GM18909 (cell line): ENCODE data around the gene FOXL3.
"Not testable (repeated sequence)": the region's sequence is repeated elsewhere in the genome, so short reads cannot be mapped to it uniquely, and the experiment has no call there.

Experiments used
- ATAC-seq: cut with Tn5 transposase; IDR thresholded peaks from one replicate; pipeline ENCODE4 v1.9.1; 2021; ENCODE audit warnings: mild to moderate bottlenecking; ENCODE audit not compliant: unreplicated experiment, poor library complexity

FOXL3 gene

DNA sequence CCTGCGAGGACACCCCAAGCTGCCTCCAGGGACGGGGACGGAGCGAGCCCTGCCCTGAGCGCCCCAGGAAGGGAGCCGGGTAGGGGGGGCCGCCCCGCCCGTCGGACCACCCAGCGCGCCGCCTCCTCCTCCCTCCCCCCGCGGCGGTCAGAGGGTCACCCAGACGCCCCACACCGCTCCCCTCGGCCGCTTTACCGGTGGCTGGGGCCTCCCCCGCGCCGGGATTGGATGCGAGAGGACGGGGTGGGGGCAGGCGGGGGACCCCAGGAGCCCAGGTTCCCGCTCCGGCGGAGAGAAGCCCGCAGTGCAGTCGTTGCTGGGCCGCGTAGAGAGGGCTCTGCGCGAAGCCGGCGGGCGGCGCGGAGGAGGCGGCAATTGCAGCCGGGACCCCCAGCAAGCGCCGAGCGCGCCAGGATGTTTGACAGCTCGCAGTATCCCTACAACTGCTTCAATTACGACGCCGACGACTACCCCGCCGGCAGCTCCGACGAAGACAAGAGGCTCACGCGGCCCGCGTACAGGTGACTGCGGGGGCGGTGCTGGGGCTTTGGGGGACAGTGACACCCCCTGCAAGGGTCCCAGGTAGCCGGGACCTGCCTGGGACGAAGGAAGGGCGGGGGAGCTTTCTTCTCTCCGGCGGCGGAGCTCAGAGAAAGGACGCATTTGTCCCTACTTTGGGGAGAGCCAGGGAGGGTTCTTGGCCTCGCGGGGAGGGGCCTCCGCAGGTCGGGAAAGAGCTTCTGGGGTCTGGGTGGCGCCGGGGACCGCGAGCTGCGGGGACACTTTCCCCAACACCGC, at the start of gene FOXL3:
Gene FOXL3, plus strand, starts transcription at position 415 of the 798 bp plus-strand sequence. Its CDS starts 0 bp downstream, at position 415.
- ATAC-seq: no peak

DNA sequence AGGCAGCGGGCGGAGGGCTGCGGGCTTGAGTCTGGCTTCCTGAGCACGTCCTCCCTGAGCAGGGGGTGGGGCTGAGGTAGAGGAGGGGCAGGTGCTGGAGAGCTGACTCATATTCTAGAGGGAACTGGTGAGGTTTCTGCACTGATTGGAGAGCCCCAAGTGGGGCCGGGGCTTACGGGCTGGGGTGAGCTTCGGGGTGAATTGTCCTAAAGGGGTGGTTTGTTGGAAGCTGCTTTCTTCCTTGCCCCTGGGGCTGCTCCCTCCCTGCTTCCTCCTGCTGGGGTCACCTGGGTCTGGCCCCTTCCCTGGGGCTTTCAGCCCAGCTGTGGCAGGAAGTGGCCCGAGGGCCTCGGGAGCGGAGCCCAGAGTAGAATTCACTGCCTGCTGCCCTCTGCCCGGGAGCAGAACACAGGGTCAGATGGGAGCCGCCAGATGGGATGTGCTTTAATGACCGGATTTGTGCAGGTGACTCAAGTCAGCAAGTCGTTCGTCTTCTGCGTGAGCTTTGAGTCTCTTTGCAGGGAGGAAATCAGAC, 49.0 kb upstream of the FOXL3 start:
- ATAC-seq: no peak

DNA sequence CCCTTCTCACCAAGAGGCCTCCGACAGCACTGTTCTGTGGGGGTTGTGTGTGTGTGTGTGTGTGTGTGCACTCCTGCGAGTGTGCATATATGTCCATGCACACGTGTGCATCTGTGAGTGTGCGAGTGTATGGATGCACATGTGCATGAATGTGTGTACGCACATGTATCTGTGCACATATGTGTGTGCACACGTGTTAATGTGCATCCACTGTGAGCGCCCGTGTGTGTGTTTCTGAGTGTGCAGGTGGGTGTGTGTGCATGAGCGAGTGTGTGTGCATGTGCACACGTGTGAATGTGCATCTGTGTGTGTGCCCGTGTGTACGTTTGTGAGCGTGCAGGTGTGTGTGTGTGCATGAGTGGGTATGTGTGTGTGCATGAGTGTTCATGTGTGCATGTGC, 48.5 kb upstream of the FOXL3 start:
- ATAC-seq: no peak

DNA sequence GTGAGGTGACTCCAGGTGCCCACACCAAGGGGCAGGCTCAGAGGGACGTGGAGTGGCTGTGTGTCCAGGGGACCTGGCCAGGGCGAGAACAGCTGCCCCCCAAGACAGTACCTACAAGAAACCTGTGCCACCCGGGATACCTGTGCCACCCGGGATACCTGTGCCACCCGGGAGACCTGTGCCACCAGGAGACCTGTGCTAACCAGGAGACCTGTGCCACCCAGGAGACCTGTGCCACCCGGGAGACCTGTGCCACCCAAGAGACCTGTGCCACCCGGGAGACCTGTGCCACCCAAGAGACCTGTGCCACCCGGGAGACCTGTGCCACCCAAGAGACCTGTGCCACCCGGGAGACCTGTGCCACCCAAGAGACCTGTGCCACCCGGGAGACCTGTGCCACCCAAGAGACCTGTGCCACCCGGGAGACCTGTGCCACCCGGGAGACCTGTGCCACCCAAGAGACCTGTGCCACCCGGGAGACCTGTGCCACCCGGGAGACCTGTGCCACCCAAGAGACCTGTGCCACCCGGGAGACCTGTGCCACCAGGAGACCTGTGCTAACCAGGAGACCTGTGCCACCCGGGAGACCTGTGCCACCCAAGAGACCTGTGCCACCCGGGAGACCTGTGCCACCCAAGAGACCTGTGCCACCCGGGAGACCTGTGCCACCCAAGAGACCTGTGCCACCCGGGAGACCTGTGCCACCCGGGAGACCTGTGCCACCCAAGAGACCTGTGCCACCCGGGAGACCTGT, 47.0 kb upstream of the FOXL3 start:
- ATAC-seq: not testable (repeated sequence)

DNA sequence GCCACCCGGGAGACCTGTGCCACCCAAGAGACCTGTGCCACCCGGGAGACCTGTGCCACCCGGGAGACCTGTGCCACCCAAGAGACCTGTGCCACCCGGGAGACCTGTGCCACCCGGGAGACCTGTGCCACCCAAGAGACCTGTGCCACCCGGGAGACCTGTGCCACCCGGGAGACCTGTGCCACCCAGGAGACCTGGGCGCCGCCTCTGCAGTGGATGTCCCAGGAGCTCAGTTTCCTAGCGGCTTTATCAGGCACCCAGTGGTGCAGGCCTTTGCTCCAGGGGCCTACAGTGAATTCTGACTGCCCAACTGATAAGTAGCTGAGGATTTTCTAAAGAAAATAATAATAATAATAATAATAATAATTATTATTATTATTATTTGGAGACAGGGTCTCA, 46.4 kb upstream of the FOXL3 start:
- not testable (repeated sequence) for ATAC-seq

DNA sequence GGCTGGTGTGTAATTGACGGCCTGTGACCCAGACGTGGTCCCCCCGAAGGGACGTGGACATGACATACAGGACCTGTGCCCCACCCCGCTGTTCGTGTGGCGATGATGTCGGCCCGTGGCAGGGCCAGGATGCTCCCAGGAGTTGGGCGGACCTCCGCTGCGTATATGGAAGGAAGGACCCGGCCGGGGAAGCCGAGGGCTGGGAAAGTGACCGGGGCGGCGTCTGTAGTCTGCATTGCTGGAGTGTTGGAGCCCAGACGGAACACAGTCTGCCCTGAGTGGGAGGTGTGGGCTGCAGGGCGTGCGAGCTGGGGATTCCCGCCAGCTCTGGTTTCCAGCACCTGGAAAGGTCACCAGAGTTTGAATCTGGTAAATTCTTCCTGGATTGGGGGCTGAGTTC, 45.0 kb upstream of the FOXL3 start:
- ATAC-seq: no peak

DNA sequence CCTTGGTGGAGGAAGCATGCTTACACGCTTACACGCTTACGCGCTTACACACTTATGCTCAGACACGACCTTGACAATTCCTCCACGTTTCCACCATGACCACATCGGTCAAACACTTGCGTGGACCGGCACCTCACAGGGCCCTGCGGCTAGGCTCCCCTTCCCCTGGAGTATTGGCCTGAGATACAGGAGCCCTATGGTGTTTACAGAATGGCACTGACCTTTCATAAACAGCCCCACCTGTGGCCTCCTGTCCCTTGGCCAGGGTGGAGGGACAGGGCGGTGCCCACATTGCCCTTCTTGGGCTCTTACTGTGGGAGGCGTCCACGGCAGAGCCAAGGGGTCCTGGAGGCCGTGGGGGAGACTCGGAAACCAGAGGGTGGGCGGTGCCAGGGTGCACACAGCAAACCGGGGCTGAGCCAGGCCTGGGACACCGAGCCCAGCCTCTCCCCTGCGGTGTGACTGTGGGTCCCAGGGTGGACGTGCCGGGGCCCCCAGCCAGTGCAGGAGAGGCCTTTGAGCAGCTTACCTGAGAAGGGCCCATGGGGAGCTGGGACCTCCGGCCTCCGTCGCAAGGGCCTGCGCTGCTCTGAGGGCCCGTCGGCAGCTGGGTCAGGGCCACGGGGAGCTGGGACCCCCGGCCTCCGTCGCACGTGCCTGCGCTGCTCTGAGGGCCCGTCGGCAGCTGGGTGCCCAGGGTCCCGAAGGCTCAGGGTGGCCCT, 44.2 kb upstream of the FOXL3 start:
- ATAC-seq: no peak

DNA sequence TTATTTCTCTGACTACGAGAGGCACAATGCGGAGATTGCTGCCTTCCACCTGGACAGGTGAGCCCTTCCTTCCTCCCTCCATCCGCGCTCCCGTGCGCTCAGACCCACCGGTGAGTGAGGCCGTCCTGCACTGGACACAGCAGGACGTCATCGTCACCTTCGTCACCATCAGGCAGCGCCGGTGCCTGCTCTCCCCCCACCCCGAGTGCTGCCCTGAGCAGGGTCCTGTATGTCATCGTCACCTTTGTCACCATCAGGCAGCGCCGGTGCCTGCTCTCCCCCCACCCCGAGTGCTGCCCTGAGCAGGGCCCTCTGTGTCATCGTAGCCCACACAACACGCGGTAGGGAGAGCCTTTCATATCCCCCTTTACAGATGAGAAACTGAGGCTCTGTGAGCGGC, 43.5 kb upstream of the FOXL3 start:
- no peak for ATAC-seq

DNA sequence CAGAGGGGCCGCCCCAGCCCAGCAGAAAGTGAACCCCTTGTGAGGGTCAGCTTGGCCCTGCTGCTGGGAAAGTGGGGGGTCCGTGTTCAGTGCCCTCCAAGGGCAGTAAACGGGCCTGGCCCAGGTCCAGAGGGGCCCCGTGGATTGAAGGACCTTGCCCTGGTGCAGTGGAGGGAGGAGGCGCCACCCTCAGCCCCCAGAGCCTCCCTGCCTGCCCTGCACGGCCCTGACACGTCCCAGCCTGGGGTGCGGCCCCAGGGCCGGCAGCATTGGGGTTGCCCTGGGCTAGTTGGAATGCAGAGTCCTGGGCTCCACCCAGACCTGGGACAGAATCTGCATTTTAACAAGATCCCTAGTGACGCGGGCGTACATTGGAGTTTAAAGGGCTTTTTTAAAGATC, 42.8 kb upstream of the FOXL3 start:
- no peak for ATAC-seq

DNA sequence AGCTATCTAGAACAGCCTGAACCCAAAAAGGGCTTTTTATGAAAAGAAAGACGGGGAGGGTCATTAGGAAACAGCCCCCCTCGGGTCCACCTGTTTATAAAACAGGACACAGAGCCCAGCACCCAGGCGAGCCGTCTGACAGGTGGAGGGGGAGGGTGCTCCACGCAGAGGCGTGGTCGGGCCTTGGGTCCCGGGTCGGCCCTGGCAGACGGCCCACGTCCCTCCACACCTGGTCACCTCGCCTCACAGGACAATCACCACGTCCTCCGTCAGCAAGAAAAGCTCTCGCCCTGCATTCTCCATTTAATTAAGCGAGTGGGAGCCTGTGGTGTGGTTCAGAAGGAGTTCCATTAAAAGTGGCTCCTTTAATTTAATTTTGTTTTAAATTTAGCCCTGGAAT, 42.3 kb upstream of the FOXL3 start:
- ATAC-seq: no peak

DNA sequence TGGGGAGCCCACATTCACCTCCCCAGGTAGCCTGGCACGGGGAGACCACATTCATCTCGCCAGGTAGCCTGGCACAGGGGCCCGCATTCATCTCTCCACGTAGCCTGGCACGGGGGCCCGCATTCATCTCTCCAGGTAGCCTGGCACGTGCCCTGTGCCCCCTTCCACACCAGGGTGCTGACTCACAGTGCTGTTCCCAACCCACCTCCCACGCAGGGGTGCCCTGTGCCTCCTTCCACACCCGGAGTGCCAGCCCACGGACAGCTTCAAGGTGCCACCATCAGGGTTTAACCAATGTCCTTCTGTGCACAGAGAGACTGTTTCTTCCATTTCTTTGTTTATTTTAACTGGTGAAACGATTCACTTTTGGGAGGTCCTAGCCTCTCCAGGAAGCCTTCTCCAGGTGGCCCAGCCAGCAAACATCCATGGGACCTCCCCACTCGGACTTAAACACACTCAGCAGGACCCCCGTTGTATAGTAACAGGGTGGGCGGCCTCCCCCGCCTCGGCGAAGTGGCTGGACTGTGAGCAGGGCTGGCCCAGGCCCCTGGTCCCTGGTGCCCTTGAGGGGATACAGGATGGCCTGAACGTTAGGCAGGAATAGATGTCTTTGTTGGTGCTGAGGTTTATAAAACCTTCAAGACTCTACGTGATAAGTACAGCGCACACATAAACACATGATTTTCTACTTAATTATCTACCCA, 41.1 kb upstream of the FOXL3 start:
- ATAC-seq: no peak

DNA sequence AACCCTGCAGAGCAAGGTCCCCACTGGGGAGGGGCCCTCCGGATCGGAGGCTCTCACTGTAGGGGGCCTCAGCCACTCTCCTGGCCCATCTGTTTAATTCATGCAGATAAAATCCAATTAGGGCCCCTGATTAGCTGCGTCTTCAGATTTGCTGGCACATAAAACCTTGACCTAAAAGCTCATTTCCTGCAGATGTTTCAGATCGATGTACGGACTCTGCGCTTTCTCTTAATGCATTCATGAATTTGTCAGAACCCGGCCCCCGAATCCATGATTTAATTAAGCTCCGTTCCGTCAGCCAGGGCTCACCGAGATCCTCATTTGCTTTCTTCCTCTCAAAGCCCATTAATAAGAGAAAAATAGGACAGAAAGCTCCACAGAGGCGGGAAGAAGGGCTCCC, 40.0 kb upstream of the FOXL3 start:
- ATAC-seq: no peak

DNA sequence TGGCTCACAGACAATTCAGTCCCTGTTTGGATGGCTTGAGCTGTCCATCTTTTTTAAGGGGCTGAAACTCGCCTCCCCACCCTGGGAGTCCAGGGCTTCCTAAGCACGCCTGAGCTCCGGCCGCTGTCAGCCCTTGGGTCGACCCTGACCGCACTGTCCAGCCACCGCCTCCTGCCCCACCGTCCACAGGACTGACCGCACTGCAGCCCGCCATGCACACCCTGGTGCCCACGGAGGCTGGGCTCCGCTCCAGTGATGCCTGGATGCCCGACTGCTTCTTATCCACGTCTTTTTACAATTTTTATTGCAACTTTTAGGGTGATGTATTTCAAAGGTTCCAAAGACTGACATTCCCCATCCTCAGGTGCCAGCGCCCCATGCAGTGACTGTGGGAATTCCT, 39.4 kb upstream of the FOXL3 start:
- ATAC-seq: no peak

DNA sequence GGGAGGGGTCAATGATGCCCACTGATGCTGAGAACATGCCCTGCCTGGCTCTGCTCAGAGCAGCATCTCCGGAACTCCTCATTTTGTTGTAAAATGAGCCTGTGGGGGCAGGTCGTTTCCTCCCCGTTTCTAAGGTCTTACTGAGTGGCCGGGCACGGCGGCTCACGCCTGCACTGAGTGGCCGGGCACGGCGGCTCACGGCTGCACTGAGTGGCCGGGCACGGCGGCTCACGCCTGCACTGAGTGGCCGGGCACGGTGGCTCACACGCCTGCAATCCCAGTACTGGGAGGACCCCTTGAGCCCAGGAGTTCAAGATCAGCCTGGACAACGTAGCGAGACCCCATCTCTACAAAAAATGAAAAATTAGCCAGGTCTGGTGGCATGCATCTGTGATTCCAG, 39.0 kb upstream of the FOXL3 start:
- ATAC-seq: no peak

DNA sequence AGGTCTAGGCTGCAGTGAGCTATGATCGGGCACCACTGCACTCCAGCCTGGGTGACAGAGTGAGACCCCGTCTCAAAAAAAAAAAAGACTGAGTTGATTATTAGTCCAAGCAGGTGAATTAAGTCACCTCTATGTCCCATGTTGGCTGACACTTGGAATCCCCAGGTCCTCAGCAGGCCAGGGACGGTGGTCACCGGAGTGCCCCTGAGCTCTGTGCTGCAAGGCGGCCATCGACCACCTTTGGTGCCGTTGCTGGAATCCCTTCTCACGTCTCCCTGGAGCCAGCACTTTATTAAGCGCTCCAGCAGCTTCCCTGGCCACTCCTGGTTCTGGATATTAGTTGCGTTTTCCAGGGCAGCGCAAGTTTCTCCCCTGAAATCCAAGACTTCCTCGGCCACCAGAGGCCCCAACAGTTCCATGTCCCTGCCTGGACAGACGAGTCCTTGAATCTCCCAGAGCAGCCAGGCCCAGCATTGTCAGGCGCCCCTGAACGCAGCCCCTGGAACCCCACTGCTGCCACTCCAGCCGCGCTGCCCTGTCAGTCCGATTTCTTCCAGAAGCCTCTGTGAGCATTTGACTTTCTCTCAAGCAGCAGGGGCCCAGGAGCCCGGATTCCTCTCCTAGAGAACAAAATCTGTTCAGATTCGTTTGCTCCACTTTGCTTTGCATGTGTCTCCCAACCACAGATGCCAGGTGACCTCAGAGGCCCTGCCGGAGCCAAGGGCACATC, 38.4 kb upstream of the FOXL3 start:
- no peak for ATAC-seq

DNA sequence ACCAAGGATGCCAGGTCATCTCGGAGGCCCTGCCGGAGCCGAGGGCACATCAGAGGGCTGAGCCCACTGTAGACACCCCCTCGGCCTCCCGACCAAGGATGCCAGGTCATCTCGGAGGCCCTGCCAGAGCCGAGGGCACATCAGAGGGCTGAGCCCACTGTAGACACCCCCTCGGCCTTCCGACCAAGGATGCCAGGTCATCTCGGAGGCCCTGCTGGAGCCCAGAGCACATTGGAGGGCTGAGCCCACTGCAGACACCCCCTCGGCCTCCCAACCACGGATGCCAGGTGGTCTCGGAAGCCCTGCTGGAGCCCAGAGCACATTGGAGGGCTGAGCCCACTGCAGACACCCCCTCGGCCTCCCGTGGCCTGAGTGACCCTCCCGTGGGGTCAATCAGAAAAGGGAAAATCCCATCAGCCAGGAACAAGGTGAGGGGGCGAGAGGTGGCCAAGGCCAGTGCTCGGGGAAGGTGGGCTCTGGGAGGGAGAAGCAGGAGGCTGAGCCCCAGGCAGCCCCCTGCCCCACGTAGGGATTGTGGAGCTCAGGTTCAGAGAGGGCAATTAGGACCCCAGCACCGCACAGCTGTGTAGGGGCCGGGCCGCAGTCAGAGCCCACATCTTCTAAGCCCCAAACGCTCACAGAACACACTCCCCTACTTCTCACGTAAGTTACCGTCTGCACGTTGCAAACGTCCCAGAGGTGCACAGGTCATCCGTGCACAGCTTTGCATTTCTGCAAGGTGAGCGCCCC, 37.6 kb upstream of the FOXL3 start:
- ATAC-seq: no peak

DNA sequence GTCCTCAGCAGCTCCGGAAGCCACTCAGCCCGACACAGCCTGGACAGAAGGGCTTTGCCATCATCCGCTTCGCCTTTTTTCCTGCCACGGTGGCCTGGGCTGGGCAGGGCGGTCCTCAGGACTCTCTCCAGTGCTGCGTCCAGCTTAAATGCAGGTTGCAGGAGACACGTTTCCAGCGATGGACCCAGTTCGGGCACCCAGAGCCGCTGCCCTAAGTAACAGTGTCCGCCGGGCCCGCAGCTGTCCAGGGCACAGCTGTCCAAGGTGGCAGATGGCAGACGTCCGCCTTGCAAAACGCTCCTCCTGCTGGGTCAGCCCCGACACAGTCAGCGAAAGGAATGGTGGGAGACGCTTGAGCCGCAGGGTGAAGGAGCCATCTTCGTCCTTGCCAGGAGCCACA, 37.0 kb upstream of the FOXL3 start:
- no peak for ATAC-seq

DNA sequence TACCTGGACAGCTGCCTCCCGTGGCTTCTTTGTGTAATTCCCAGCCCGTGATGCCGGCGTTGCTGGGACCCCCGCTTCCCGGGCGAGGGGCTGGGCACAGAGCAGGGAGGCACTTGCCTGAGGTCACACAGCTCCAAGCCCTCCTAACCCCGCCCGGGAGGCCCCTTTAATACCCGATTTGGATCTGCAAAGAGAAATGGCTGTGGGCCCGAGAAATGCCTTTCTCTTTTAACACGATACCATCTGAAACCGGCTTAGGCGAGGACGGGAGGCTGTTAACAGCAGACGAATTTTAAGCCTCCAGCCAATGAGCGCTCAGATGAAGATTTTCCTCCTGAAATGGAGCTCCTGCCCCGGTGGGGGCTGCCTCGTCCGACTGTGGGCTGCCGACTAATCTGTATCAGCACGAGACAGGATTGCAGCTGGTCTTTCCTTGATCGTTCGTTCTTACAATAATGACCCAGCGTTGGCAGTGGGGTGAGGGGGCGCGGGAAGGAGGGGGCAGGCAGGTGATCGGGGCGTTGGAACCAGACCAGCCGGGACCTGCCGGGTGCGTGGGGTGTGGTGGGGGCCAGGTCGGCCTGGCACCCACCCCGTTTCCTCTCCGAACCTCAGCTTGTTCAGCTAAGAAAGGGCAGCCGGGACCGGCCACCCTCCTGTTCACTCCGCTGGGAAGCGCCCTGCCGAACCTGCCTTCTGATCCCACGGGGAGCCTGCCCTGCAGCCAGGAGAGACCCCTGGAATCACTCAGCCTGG, 36.2 kb upstream of the FOXL3 start:
- no peak for ATAC-seq
